Neural crest cell (in vitro differentiated cells): ENCODE results near the gene DCHS1. TPM values are rescaled to one million over a fixed set of nuclear protein-coding genes. Genes with fewer than 3 reads are reported as not detected.

Experiments
- DNase-seq: peaks from one replicate; pipeline ENCODE4 v3.0.0; 2021; ENCODE audit warnings: low read depth, mixed read lengths, low spot score
- H3K27ac Mint-ChIP-seq: one replicate; pipeline ENCODE4 v1.8.0; 2021; ENCODE audit warnings: mild to moderate bottlenecking, mixed read lengths; ENCODE audit not compliant: unreplicated experiment
- H3K27me3 Mint-ChIP-seq: 2 replicates; pipeline ENCODE4 v1.8.0; 2021; ENCODE audit warnings: low read depth, mild to moderate bottlenecking, mixed read lengths
- H3K36me3 Mint-ChIP-seq: 2 replicates; pipeline ENCODE4 v1.8.0; 2021; ENCODE audit warnings: low read depth, mild to moderate bottlenecking, mixed read lengths
- H3K4me1 Mint-ChIP-seq: 2 replicates; pipeline ENCODE4 v1.8.0; 2021; ENCODE audit warnings: mixed read lengths
- H3K4me3 Mint-ChIP-seq: one replicate; pipeline ENCODE4 v1.8.0; 2021; ENCODE audit warnings: mild to moderate bottlenecking, mixed read lengths
- H3K9me3 Mint-ChIP-seq: 2 replicates; pipeline ENCODE4 v1.8.0; 2021; ENCODE audit warnings: mixed read lengths
- CTCF ChIP-seq: fragments of 200-600 bp; sonication (generic); conservative IDR thresholded peaks from 2 replicates; pipeline ENCODE4 v1.5.0; 2021; ENCODE audit warnings: antibody characterized with exemption, mild to moderate bottlenecking
- total RNA-seq: library from RNA; stranded (reverse); gene quantifications from 2 replicates; pipeline ENCODE4 v1.2.1, GENCODE V29; 2021

The DCHS1 gene
- total RNA-seq, 1 donor from 2014 or later = 40.4 TPM

GRCh38 chr11:6614446-6614845, 41.2 kb downstream of the DCHS1 start:
- H3K36me3 Mint-ChIP-seq = peaks cover 10% of the 10 kb centered on the region
- peak overlapping the region; percentile 33 for H3K4me3 Mint-ChIP-seq
- H3K27ac Mint-ChIP-seq = no peak overlapping the region
- H3K9me3 Mint-ChIP-seq = no peaks in the 10 kb centered on the region
- no peak for TF ChIP-seq CTCF
- DNase-seq = no peak
- peaks cover 13% of the 10 kb centered on the region for H3K4me1 Mint-ChIP-seq
- no peaks in the 10 kb centered on the region for H3K27me3 Mint-ChIP-seq

- Mint-ChIP-seq H3K27me3 (no peaks in the 10 kb centered on the region), H3K9me3 (no peaks in the 10 kb centered on the region), H3K36me3 (peaks cover 10% of the 10 kb centered on the region), H3K4me1 (peaks cover 13% of the 10 kb centered on the region), H3K27ac (no peak overlapping the region), H3K4me3 (no peak overlapping the region)
- no peak for DNase-seq
- no peak for TF ChIP-seq CTCF
These were observed 42.1 kb downstream of the DCHS1 start for GRCh38 chr11:6613496-6613895.

GRCh38 chr11:6612213-6613041, 43.2 kb downstream of the DCHS1 start, which contains the start of gene TAF10:
TSS of gene TAF10 (minus strand) at chr11:6612216. CDS start at chr11:6612189, 27 bp downstream.
- DNase-seq = peak; percentile 91
- Mint-ChIP-seq H3K4me3 (peak within 1 kb of the TSS; percentile 88), H3K36me3 (peaks cover 10% of the 10 kb centered on the region), H3K4me1 (peaks cover 16% of the 10 kb centered on the region), H3K27ac (peak within 1 kb of the TSS; percentile 74), H3K27me3 (no peaks in the 10 kb centered on the region), H3K9me3 (no peaks in the 10 kb centered on the region)
- peak; percentile 63 for TF ChIP-seq CTCF

- DNase-seq = no peak
- TF ChIP-seq CTCF = no peak
- Mint-ChIP-seq H3K27me3 (no peaks in the 10 kb centered on the region), H3K4me3 (peak overlapping the region; percentile 88), H3K27ac (no peak overlapping the region), H3K9me3 (no peaks in the 10 kb centered on the region), H3K36me3 (peaks cover 10% of the 10 kb centered on the region), H3K4me1 (peaks cover 22% of the 10 kb centered on the region)
These were observed 43.7 kb downstream of the DCHS1 start for GRCh38 chr11:6611963-6612212.

- no peak for DNase-seq
- Mint-ChIP-seq H3K36me3 (peaks cover 10% of the 10 kb centered on the region), H3K9me3 (no peaks in the 10 kb centered on the region), H3K4me3 (peak overlapping the region; percentile 88), H3K27ac (peak overlapping the region; percentile 74), H3K27me3 (no peaks in the 10 kb centered on the region), H3K4me1 (peaks cover 27% of the 10 kb centered on the region)
- no peak for TF ChIP-seq CTCF
These were observed 44.3 kb downstream of the DCHS1 start for GRCh38 chr11:6611092-6611962.
